Thyroid gland (tissue), 4 donors: ENCODE measurements around the gene WNT10A.

Experiments used
- POLR2A ChIP-seq, 2 donors: fragments of 450-650 bp; IDR thresholded peaks; one replicate each; pipeline ENCODE4 v1.6.1; 2017; ENCODE audit warnings: antibody characterized with exemption in 2 of 2, mild to moderate bottlenecking in 2 of 2, moderate library complexity in 1 of 2
- TF ChIP-seq, protein P1 (sequence below), 6 experiments: fragments of 200-600 bp in 3 of 6; fragments of 450-650 bp in 3 of 6; sonication (generic) in 3 of 6; IDR thresholded peaks; one replicate each; pipeline ENCODE4 v1.5.1; 2016 to 2019; ENCODE audit warnings: antibody characterized with exemption in 6 of 6, mild to moderate bottlenecking in 2 of 6, inconsistent platforms in 1 of 6, moderate library complexity in 1 of 6

GRCh38 chr2:218850796-218851195 lies 29.9 kb upstream of the WNT10A start:
- no peak for TF ChIP-seq POLR2A (IDR thresholded peaks at IDR 0.05)
- TF ChIP-seq, protein P1, sequence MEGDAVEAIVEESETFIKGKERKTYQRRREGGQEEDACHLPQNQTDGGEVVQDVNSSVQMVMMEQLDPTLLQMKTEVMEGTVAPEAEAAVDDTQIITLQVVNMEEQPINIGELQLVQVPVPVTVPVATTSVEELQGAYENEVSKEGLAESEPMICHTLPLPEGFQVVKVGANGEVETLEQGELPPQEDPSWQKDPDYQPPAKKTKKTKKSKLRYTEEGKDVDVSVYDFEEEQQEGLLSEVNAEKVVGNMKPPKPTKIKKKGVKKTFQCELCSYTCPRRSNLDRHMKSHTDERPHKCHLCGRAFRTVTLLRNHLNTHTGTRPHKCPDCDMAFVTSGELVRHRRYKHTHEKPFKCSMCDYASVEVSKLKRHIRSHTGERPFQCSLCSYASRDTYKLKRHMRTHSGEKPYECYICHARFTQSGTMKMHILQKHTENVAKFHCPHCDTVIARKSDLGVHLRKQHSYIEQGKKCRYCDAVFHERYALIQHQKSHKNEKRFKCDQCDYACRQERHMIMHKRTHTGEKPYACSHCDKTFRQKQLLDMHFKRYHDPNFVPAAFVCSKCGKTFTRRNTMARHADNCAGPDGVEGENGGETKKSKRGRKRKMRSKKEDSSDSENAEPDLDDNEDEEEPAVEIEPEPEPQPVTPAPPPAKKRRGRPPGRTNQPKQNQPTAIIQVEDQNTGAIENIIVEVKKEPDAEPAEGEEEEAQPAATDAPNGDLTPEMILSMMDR (IDR thresholded peaks at IDR 0.05) = no peak
